HL-60 (cell line): ENCODE results near the gene TUBB2B.

Experiments used
- DNase-seq, 2 experiments: peaks; one replicate each; pipeline ENCODE4 v3.0.0-alpha.2; 2010 to 2020; ENCODE audit warnings: low read depth in 1 of 2, low spot score in 1 of 2
- H3K27ac ChIP-seq: fragments of 250-450 bp; sonication (Bioruptor Pico); replicated peaks from 2 replicates; pipeline ENCODE4 v1.5.1; 2020; ENCODE audit warnings: mild to moderate bottlenecking, moderate library complexity
- H3K27me3 ChIP-seq: fragments of 250-450 bp; sonication (Bioruptor Pico); 2 replicates; pipeline ENCODE4 v1.5.1; 2021; ENCODE audit warnings: mild to moderate bottlenecking, moderate library complexity; ENCODE audit not compliant: insufficient read depth, poor library complexity, severe bottlenecking
- H3K4me3 ChIP-seq: replicated peaks from 2 replicates; pipeline ENCODE4 v1.5.1; 2011; ENCODE audit warnings: mild to moderate bottlenecking, control low read depth, low read length; ENCODE audit not compliant: insufficient read depth
- GABPA ChIP-seq: IDR thresholded peaks from 2 replicates; pipeline ENCODE4 v1.6.1; 2012; ENCODE audit warnings: low read depth
- POLR2AphosphoS5 ChIP-seq: IDR thresholded peaks from 2 replicates; pipeline ENCODE4 v1.6.1; 2012; ENCODE audit warnings: low read depth
- REST ChIP-seq: IDR thresholded peaks from 2 replicates; pipeline ENCODE4 v1.6.1; 2012; ENCODE audit warnings: low read depth; ENCODE audit not compliant: insufficient replicate concordance
- SPI1 ChIP-seq: IDR thresholded peaks from 2 replicates; pipeline ENCODE4 v1.6.1; 2012; ENCODE audit warnings: low read depth, mild to moderate bottlenecking, borderline replicate concordance
- TF ChIP-seq, protein P1 (sequence below): IDR thresholded peaks from one replicate; pipeline ENCODE4 v1.5.1; 2011; ENCODE audit warnings: low read length, control low read depth, inconsistent platforms; ENCODE audit not compliant: insufficient read depth

The TUBB2B gene

DNA sequence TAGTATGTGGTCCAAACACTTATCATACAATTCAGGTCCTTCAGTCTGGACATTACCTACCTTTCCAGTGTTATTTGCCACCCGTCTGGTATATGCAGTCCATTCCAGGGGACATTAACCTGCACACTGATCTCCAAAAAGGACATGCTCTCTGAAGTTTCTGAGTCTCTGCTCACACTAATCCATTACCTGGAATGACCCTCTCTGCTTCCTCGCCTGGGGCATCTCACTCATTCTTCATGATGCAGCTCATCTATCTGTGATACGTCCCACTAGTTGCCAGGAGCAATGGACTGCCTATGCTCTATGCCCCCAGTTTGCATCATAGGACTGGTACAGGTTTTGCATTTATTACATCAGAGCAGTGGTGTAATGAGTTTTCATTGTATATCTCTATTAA is 5.9 kb upstream of the TUBB2B start:
- Histone ChIP-seq H3K4me3 (no peak overlapping the region), H3K27me3 (peaks cover 77% of the 10 kb centered on the region), H3K27ac (no peak overlapping the region)
- TF ChIP-seq, protein P1, sequence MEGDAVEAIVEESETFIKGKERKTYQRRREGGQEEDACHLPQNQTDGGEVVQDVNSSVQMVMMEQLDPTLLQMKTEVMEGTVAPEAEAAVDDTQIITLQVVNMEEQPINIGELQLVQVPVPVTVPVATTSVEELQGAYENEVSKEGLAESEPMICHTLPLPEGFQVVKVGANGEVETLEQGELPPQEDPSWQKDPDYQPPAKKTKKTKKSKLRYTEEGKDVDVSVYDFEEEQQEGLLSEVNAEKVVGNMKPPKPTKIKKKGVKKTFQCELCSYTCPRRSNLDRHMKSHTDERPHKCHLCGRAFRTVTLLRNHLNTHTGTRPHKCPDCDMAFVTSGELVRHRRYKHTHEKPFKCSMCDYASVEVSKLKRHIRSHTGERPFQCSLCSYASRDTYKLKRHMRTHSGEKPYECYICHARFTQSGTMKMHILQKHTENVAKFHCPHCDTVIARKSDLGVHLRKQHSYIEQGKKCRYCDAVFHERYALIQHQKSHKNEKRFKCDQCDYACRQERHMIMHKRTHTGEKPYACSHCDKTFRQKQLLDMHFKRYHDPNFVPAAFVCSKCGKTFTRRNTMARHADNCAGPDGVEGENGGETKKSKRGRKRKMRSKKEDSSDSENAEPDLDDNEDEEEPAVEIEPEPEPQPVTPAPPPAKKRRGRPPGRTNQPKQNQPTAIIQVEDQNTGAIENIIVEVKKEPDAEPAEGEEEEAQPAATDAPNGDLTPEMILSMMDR: no peak
- TF ChIP-seq GABPA (no peak), REST (no peak), SPI1 (no peak), POLR2AphosphoS5 (no peak)
- DNase-seq: no peak

DNA sequence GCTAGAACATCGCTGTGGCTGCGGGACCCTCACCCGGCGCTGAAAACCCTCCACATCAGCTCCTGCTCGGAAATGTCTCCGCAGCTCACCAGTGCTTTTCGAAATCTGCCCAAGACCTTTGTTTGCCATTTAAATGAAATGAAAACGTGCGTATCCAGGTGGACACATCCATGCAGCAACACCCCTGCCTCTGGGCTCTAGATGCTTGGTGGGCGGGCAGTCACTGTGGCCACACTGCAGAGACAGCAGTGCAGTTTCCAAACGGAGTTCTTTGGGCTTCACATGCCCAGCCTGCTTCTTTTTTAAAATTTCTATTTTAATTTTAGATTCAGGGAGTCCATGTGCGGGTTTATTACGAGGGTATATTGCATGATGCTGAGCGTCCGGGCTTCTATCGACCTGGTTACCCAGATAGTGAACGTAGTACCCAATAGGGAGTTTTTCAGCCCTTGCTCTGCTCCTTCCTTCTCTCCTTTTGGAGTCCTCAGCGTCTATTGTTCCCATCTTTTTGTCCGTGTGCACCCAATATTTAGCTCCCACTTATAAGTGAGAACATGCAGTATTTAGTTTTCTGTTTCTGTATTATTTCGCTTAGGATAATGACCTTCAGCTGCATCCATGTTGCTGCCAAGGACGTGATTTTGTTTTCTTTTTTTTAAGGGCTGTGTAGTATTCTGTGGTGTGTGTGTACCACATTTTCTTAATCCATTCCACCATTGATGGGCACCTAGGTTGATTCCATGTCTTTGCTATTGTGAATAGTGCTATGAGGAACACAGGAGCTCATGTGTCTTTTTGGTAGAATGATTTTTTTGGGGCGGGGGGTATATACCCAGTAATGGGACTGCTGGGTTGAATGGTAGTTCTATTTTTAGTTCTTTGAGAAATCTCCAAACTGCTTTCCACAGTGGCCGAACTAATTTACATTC is 4.8 kb upstream of the TUBB2B start:
- no peak for DNase-seq
- Histone ChIP-seq H3K27me3 (peaks cover 82% of the 10 kb centered on the region), H3K27ac (no peak overlapping the region), H3K4me3 (no peak overlapping the region)
- TF ChIP-seq, protein P1: no peak
- TF ChIP-seq SPI1 (no peak), GABPA (no peak), REST (no peak), POLR2AphosphoS5 (no peak)

GRCh38 chr6:3231247-3232016 is 4.0 kb upstream of the TUBB2B start:
- Histone ChIP-seq H3K27me3 (peaks cover 90% of the 10 kb centered on the region), H3K27ac (no peak overlapping the region), H3K4me3 (no peak overlapping the region)
- TF ChIP-seq, protein P1: no peak
- TF ChIP-seq GABPA: no peak
- no peak for DNase-seq
